ENCODE results near the gene GPR55.

GPR55 gene

DNA sequence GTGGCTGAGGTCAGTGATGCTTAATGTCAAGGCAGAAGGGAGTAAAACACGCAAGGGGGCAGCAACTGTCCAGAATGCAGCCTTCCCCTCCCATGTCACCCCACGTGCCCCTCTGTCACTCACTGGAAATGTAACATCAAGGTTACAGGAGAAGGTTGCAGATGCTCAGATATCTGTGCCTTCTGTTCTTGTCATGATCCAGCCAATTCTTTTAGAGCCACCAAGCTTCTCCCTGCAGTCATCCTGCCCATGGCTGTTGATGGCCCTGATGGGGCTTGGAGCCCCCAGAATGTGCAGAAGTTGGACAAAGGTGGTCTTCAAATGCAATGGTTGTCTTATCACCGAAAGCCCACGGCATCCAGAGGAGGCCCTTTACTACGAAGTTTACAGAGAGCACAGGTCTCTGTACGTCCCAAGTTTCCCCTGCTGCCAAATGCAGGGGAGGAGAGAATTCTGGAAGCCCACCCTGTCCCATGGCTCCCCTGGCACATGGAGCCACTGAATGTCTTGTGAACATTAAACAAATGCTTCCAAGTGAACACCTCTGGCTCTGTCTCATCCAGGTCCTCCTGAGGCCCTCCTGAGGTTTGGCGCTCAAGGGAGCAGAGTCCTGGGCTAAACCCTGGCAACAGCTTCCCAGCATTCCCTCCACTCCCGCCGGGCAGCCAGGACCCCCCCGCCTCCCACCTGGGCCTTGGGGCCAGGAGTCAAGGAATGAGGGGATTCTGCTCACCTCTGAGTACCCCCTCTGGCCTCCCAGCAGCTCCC, 4.5 kb upstream of the GPR55 start:
- TF ChIP-seq, protein P1, sequence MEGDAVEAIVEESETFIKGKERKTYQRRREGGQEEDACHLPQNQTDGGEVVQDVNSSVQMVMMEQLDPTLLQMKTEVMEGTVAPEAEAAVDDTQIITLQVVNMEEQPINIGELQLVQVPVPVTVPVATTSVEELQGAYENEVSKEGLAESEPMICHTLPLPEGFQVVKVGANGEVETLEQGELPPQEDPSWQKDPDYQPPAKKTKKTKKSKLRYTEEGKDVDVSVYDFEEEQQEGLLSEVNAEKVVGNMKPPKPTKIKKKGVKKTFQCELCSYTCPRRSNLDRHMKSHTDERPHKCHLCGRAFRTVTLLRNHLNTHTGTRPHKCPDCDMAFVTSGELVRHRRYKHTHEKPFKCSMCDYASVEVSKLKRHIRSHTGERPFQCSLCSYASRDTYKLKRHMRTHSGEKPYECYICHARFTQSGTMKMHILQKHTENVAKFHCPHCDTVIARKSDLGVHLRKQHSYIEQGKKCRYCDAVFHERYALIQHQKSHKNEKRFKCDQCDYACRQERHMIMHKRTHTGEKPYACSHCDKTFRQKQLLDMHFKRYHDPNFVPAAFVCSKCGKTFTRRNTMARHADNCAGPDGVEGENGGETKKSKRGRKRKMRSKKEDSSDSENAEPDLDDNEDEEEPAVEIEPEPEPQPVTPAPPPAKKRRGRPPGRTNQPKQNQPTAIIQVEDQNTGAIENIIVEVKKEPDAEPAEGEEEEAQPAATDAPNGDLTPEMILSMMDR (IDR thresholded peaks at IDR 0.05; ENCODE audit: insufficient read depth, low read depth, low read length, missing control alignments) = no peak
- no peak for DNase-seq (ENCODE audit: low read depth)

DNA sequence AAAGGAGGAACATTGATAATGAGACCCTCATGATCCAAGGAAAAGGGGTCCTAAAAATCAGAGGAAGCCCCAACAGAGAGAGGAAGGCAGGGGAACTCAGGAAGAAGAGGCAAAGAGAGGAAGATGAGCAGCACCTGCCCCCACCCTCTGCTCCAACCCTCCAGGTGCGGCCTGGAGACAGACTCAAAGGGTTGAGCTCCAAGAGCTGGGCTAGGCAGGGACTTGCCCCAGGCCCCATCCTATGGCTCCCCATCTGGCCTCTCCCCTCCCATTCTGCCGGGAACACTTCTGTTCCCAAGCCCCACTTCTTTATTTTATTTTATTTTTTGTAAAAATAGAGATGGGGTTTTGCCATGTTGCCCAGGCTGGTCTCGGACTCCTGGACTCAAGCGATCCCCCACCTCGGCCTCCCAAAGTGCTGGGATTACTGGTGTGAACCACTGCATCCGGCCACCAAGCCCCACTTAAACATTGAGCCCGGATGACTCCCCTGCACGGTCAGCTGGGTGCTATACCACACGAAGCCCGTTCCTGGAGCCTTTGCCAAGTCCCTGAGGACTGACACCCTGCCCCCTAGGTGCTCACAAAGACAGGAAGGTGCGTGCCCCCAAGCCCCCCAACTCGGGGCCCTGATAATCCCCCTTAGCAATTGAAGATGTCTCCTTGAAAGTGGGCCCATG, 3.8 kb upstream of the GPR55 start:
- DNase-seq (ENCODE audit: low read depth) = no peak
- TF ChIP-seq, protein P1 (IDR thresholded peaks at IDR 0.05; ENCODE audit: insufficient read depth, low read depth, low read length, missing control alignments) = no peak

More for the DNA sequence above, 4.5 kb upstream of the GPR55 start:
- no peak overlapping the region for H3K4me3 ChIP-seq (ENCODE audit: low read length)

DNA sequence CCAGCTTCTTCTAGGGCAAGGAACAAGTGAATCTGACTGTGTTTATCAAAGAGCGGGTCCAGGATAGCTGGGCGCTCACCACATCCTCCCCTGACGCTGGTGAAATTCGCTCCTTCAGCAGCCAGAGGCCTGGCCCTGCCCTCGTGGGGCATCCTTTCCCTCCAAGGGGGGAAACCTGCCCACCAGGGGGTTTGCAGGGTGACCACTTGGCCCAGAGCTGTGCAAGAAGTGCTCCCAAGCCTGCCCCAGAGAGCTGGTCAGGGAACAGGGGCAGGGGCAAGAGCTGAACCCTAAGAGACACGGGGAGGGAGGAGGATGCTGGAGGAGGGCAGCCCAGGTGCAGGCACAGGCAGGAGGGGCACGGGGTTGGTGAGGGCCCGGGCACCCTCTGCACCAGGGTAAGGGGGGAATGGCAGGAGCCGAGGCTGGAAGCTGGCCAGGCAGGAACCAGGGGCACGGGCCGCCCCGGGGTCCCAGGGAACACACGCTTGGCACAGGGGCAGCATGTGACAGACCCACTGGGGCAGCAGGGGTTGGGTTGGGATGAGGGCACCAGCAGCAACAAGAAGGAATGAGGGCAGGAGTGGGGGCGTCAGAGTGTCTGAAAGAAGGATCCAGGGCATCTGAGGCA, 2.8 kb upstream of the GPR55 start:
- no peak for DNase-seq (ENCODE audit: low read depth)
- H3K4me3 ChIP-seq (ENCODE audit: low read length) = no peak overlapping the region
- TF ChIP-seq, protein P1 (IDR thresholded peaks at IDR 0.05; ENCODE audit: insufficient read depth, low read depth, low read length, missing control alignments) = no peak

More for the DNA sequence above, 3.8 kb upstream of the GPR55 start:
- no peak overlapping the region for H3K4me3 ChIP-seq (ENCODE audit: low read length)

DNA sequence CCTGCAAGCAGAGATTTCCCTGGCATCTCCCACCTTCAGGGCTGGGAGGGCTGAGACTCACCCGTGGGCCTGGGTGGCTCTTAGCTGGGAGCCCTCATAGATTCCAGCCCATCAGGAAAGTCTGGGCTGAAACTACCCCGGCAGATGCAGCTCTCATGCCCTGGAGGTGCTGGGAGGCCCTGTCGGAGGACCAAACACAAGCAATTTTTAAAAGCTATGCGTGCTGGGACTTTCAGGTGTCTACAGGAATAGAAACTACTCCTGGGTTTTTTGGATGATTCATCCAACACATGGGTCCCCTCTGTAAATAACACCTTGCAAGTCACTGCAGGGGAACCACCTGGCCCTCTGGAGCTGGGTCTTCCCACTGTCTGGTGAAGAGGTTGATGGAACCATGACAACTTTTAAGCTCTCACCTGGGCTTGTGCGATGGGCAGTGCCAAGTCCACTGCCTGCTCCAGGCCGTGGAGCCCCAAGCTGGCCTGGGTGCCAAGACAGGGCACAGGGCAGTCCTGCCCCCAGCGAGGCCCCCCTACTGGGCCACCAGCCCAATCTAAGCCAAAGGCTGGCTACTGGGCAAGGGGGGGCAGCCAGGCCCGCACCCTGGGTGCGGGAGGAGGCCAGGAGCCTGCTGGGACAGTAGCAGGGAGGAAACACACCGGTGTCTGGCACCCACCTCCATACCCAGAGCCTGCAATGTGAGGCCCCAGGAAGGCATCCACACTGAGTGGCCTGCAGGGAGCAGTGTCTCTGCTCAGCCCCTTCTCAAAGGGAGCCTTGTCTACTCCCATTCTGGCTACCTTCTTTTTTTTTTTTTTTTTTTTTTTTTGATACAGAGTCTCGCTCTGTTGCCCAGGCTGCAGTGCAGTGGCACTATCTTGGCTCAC, 1.1 kb upstream of the GPR55 start:
- DNase-seq (ENCODE audit: low read depth) = peak; percentile 46
- TF ChIP-seq, protein P1 (IDR thresholded peaks at IDR 0.05; ENCODE audit: insufficient read depth, low read depth, low read length, missing control alignments) = no peak
- H3K4me3 ChIP-seq (ENCODE audit: low read length) = no peak overlapping the region

DNA sequence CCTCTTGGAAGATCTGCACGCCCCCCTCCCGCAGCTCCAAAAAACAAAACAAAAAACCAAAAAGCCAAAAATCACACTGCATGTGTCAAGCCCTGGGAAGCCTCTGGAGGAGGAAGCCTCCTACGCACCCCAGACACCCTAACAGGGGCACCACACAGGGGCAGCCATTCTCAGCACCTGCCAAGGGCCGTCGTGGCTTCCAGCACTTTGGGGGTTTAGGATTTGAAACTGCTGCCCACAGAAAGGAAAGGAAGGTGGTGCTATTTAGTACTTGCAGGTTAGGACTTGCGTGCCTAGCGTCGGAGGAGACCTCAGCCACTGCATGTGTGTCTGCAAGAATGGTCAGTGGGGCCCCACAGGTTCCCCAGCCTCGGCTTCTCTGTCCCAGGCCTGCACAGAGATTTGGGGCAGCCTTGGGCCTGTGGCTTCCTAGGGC, 419 bp upstream of the GPR55 start:
- DNase-seq (ENCODE audit: low read depth) = peak; percentile 14
- no peak overlapping the region for H3K4me3 ChIP-seq (ENCODE audit: low read length)
- TF ChIP-seq, protein P1 (IDR thresholded peaks at IDR 0.05; ENCODE audit: insufficient read depth, low read depth, low read length, missing control alignments) = no peak

DNA sequence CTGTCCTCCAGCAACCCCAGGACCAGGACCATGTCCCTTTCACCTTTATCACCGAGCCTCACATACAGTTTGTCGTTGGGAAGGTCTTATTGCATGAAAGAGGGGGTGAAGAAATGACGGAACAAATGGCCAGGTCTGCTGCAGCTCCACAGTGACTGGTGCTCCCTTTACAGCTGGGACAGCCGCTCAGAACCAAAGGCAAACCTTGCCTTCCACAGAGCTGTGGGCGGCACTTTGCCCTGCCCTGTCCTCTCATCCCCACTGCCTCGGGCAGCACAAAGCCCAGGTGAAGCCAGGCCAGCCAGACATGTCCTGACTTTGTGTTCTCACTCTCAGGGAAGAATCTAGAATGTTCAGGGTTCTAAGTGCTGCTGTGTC, 961 bp downstream of the GPR55 start:
- TF ChIP-seq, protein P1 (IDR thresholded peaks at IDR 0.05; ENCODE audit: insufficient read depth, low read depth, low read length, missing control alignments) = no peak
- no peak overlapping the region for H3K4me3 ChIP-seq (ENCODE audit: low read length)
- no peak for DNase-seq (ENCODE audit: low read depth)
